CD4-positive, CD25-positive, alpha-beta regulatory T cell (primary cell): ENCODE data around the gene EVL. TPM values are rescaled to one million over a fixed set of nuclear protein-coding genes. Genes with fewer than 3 reads are reported as not detected.

Experiments used
- ATAC-seq, 2 donors: fragments of 150-1000 bp; cut with Tn5 transposase; one replicate each; pipeline ENCODE4 v1.10.0; 2021; ENCODE audit warnings: low read depth in 2 of 2, moderate number of reproducible peaks in 2 of 2, moderate library complexity in 1 of 2
- DNase-seq, 3 donors: peaks; one replicate each; pipeline versions ENCODE4 v3.0.0 to v3.0.0-alpha.2; 2012 to 2022; ENCODE audit warnings: mixed read lengths in 1 of 3
- H3K27ac ChIP-seq: one replicate; pipeline ENCODE4 v1.7.0; 2013; ENCODE audit warnings: mild to moderate bottlenecking, low read length; ENCODE audit not compliant: insufficient read depth, poor library complexity, severe bottlenecking
- H3K27me3 ChIP-seq: one replicate; pipeline ENCODE4 v1.7.0; 2013; ENCODE audit warnings: low read length; ENCODE audit not compliant: control insufficient read depth, insufficient read depth
- H3K36me3 ChIP-seq: one replicate; pipeline ENCODE4 v1.7.0; 2013; ENCODE audit warnings: mild to moderate bottlenecking, low read length, moderate library complexity; ENCODE audit not compliant: control insufficient read depth, insufficient read depth
- H3K4me1 ChIP-seq: 2 replicates; pipeline ENCODE4 v1.7.0; 2013; ENCODE audit warnings: mild to moderate bottlenecking, low read length; ENCODE audit not compliant: insufficient read depth, control insufficient read depth, poor library complexity, severe bottlenecking
- H3K4me3 ChIP-seq: one replicate; pipeline ENCODE4 v1.7.0; 2013; ENCODE audit warnings: low read depth, mild to moderate bottlenecking, low read length, moderate library complexity
- H3K9me3 ChIP-seq, 2 experiments: 1 replicate in 1 of 2; 2 replicates in 1 of 2; pipeline ENCODE4 v1.7.0; 2013; ENCODE audit warnings: low read length in 2 of 2, mild to moderate bottlenecking in 1 of 2, moderate library complexity in 1 of 2; ENCODE audit not compliant: control insufficient read depth in 2 of 2
- H3K27ac Mint-ChIP-seq, 3 donors: one replicate each; pipeline ENCODE4 v1.8.0; 2020 to 2022; ENCODE audit warnings: mild to moderate bottlenecking in 3 of 3, mixed read lengths in 3 of 3, moderate library complexity in 2 of 3
- H3K27me3 Mint-ChIP-seq: one replicate; pipeline ENCODE4 v1.8.0; 2022; ENCODE audit warnings: mild to moderate bottlenecking, mixed read lengths
- H3K36me3 Mint-ChIP-seq: one replicate; pipeline ENCODE4 v1.8.0; 2020; ENCODE audit warnings: mixed read lengths
- H3K4me1 Mint-ChIP-seq, 4 donors: one replicate each; pipeline ENCODE4 v1.8.0; 2020 to 2022; ENCODE audit warnings: mixed read lengths in 4 of 4, mild to moderate bottlenecking in 1 of 4
- H3K4me3 Mint-ChIP-seq, 4 donors: one replicate each; pipeline ENCODE4 v1.8.0; 2020 to 2022; ENCODE audit warnings: mild to moderate bottlenecking in 4 of 4, mixed read lengths in 4 of 4, moderate library complexity in 3 of 4
- H3K9me3 Mint-ChIP-seq, 7 donors: one replicate each; pipeline ENCODE4 v1.8.0; 2020 to 2022; ENCODE audit warnings: mixed read lengths in 7 of 7, mild to moderate bottlenecking in 3 of 7, moderate library complexity in 2 of 7
- polyA plus RNA-seq, 4 donors: library from polyadenylated mRNA; unstranded; fragments of 300-500 nt; fragmentation: Illumina TruSeq; gene quantifications; one replicate each; pipeline ENCODE4 v1.2.3, GENCODE V29; 2021
- total RNA-seq: library from RNA; stranded (reverse); gene quantifications from one replicate; pipeline ENCODE4 v1.2.3, GENCODE V29; 2022

EVL gene
- total and polyA plus RNA-seq, 5 donors from 2014 or later = 118 to 1,219 (median 140) TPM

DNA sequence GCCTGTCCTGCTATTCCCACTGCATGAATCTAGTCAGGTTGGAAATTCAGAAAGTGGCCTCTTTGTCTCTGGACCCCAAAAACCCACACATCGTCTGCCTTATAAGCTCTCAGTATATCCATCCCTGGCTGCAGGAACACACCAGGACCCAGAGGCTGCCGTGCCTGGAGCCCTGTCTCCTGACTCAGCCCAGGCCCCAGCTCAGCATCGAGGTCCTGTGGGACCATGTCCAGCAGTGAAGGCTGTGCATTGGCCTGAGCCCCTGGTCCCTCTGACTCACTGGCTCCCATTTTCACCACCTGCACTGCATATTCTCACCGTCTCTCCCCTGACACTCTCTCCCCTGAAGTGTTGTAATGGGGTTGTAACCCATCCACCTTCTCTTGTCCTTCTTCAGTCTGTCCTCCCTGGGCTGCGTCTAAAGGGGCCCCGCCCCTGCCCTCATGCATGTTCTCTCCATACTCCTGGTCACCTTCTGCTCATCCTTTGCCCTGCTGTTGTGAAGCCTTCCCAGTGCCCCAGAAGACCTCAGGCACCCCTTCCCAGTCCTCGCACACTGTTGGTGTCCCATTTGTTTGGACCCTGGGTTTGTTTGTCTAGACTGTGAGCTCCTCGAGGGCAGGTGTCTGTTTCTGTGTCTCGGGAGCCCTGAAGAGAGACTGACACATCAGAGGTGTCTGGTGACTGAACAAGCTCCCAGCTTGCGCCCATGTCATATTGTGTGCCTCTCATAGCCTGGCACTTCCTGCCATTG lies 43.8 kb downstream of the EVL start:
- Histone ChIP-seq H3K36me3 (peaks cover 92% of the 10 kb centered on the region), H3K4me1 (peaks cover 60% of the 10 kb centered on the region)

DNA sequence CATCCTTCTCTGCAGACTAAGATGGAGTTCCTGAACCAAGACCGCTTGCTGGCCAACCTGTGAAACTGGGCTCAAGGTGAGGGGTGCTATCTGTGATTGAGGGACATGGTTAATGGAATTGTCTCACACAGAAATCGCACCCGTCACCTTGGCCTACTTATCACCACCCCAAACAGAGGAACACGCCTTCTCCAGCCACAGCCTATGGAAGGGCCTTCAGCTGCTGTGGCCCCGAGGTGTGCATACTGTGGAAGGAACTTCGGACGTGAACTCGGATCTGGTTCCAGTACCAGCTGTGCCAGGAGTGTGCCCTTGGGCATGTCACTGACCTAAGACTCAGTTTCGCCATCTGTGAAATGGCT lies 44.4 kb downstream of the EVL start:
- peaks cover 39% of the 10 kb centered on the region for H3K36me3 Mint-ChIP-seq
- peak overlapping the region in 2 of 3 donors; percentile 88 to 99 for H3K27ac Mint-ChIP-seq
- H3K4me3 Mint-ChIP-seq = peak overlapping the region in 2 of 4 donors; percentile 33 to 63

More for the DNA sequence above, 43.8 kb downstream of the EVL start:
- ATAC-seq = no peak
- peaks cover 26 to 86% (median 60%) of the 10 kb centered on the region in 4 donors for H3K4me1 Mint-ChIP-seq
- no peaks in the 10 kb centered on the region for H3K27me3 ChIP-seq
- DNase-seq = no peak
- no peaks in the 10 kb centered on the region for H3K9me3 ChIP-seq
- peaks cover 45% of the 10 kb centered on the region for H3K36me3 Mint-ChIP-seq
- peak overlapping the region in 2 of 4 donors; percentile 33 to 63 for H3K4me3 Mint-ChIP-seq
- H3K27ac ChIP-seq = peak overlapping the region; percentile 79
- H3K4me3 ChIP-seq = no peak overlapping the region
- peak overlapping the region; percentile 88 to 99 (median 97) for H3K27ac Mint-ChIP-seq
- H3K27me3 Mint-ChIP-seq = no peaks in the 10 kb centered on the region
- H3K9me3 Mint-ChIP-seq = no peaks in the 10 kb centered on the region

DNA sequence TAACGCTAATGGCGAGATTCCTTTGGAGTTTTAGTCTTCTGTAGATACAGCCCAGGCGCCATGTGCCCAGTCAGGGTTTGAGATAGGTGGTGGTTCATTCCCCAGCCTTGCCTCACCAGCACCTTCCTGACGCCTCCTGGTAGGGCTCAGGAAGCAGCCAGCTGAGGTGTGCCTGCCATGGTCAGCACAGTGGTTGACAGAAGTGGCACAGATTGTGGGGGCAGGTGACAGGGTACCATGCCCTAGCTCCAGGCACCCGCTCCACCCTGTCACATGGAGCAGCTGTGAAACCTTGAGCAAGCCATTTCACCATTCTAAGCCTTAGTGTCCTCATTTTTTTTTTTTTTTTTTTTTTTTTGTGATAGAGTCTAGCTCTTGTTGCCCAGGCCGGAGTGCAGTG lies 45.6 kb downstream of the EVL start:
- Mint-ChIP-seq H3K36me3 (peaks cover 38% of the 10 kb centered on the region), H3K4me3 (no peak overlapping the region), H3K4me1 (peaks cover 19 to 75% (median 47%) of the 10 kb centered on the region in 4 donors), H3K9me3 (no peaks in the 10 kb centered on the region), H3K27me3 (no peaks in the 10 kb centered on the region), H3K27ac (peak overlapping the region in 1 of 3 donors; percentile 83)
- H3K27me3 ChIP-seq = no peaks in the 10 kb centered on the region
- H3K9me3 ChIP-seq = no peaks in the 10 kb centered on the region
- no peak for ATAC-seq
- DNase-seq = no peak
- H3K4me3 ChIP-seq = no peak overlapping the region
- peaks cover 92% of the 10 kb centered on the region for H3K36me3 ChIP-seq
- no peak overlapping the region for H3K27ac ChIP-seq
- H3K4me1 ChIP-seq = peaks cover 42% of the 10 kb centered on the region

More for the DNA sequence above, 44.4 kb downstream of the EVL start:
- H3K27me3 ChIP-seq = no peaks in the 10 kb centered on the region
- no peaks in the 10 kb centered on the region for H3K9me3 Mint-ChIP-seq
- ATAC-seq = no peak
- no peak overlapping the region for H3K4me3 ChIP-seq
- DNase-seq = no peak
- no peaks in the 10 kb centered on the region for H3K9me3 ChIP-seq
- peaks cover 92% of the 10 kb centered on the region for H3K36me3 ChIP-seq
- H3K27ac ChIP-seq = no peak overlapping the region
- H3K27me3 Mint-ChIP-seq = no peaks in the 10 kb centered on the region
- peaks cover 21 to 80% (median 54%) of the 10 kb centered on the region in 4 donors for H3K4me1 Mint-ChIP-seq
- peaks cover 54% of the 10 kb centered on the region for H3K4me1 ChIP-seq

DNA sequence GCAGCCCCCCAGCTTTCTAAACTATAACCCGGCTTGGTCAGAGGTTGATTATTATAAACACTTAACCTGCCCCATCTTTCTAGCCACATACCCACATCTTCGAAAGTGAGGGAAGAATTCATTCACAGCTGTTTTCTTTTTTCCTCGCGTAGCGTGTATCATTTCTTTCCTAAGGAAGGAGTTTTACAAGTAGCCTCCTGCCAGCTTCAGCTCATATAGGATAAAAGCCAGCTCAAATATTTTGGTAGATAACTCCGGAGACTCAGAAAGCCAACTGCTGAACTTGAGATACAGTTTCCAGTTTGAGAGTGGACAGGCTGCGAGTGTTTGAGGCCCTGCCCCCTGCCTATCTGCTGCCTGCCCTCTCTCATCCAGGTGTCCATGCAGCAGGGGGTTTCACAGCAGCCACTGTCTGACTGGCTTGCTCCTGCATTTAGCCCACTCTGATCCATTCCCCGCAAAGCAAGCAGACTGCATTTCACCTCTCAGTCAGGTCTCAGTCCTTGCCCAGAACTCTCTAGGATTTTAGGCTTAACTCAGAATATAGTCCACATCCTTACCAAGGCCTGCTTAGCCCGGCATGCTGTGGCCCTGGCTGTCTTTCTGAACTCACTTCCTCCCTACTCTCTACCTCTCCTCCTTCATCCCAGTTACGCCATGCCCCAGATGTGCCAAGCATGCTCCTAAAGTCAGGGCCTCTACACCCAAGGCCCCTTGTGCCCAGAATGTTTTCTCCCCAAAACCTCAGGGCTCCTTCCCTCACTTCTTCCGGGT lies 46.9 kb downstream of the EVL start:
- Mint-ChIP-seq H3K36me3 (peaks cover 34% of the 10 kb centered on the region), H3K4me1 (peaks cover 11 to 70% (median 37%) of the 10 kb centered on the region in 4 donors), H3K4me3 (no peak overlapping the region), H3K27me3 (no peaks in the 10 kb centered on the region), H3K9me3 (no peaks in the 10 kb centered on the region), H3K27ac (peak overlapping the region; percentile 63 to 83 (median 71))
- Histone ChIP-seq H3K27ac (peak overlapping the region; percentile 15), H3K4me1 (peaks cover 29% of the 10 kb centered on the region), H3K9me3 (no peaks in the 10 kb centered on the region), H3K36me3 (peaks cover 92% of the 10 kb centered on the region), H3K27me3 (no peaks in the 10 kb centered on the region), H3K4me3 (no peak overlapping the region)
- no peak for DNase-seq
- ATAC-seq = no peak

DNA sequence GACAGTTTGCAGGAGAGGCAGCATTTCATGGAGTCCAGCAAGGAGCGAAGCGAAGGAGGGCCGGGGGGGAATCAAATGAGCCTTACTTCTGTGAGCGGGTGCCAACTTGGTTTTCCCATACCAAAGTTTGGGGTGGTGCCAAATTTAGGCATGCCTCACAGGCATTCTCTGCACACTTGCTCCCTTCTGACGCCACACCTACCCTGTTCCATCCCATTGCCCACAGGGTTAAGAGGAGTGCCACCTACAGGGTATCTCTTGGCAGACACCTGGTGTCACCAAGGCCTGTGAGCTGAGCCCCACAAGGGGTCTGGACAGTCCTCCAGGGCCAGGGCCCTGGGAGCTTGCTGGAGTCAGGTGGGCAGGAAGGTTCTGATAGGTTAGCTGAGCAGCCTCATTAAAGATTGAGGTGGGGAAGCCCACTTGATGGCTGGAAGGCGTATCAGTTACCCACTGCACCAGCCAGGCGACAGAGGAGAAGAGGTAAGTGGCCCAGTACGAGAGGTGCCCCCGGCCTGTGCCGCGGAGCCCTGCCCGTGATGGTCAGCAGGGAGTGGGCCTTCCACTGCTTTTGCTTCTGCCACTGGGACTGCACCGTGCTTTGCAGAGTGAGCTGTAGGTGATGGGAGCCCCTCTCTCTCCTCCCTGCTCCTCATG lies 49.0 kb downstream of the EVL start:
- no peaks in the 10 kb centered on the region for H3K9me3 Mint-ChIP-seq
- Histone ChIP-seq H3K9me3 (no peaks in the 10 kb centered on the region), H3K4me3 (no peak overlapping the region), H3K36me3 (peaks cover 97% of the 10 kb centered on the region), H3K4me1 (peaks cover 9% of the 10 kb centered on the region), H3K27me3 (no peaks in the 10 kb centered on the region), H3K27ac (no peak overlapping the region)
- H3K27me3 Mint-ChIP-seq = no peaks in the 10 kb centered on the region
- H3K4me3 Mint-ChIP-seq = no peak overlapping the region
- peaks cover 4 to 68% (median 26%) of the 10 kb centered on the region in 4 donors for H3K4me1 Mint-ChIP-seq
- ATAC-seq (no peak), DNase-seq (no peak)
- H3K27ac Mint-ChIP-seq = peak overlapping the region in 1 of 3 donors; percentile 68
- H3K36me3 Mint-ChIP-seq = peaks cover 32% of the 10 kb centered on the region

DNA sequence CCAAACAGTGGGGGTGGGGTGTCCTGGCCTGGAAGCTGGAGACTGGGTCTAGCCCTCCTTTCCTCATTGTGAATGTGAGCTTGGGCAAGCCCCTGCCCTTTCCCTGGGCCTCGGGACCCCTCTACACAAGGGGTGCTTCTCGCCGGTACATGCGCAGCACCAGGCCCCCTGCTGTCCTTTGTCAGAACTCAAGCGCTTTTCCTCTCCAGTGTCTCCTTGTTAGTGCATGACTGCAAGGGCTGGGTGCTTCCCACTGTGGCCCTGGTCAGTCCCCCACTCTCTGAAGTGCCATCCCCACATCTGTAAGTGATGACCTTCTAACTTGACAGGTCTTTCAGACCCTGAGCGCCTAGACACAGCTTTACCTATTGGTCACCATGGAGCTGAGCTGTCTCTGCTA lies 50.0 kb downstream of the EVL start:
- H3K36me3 ChIP-seq = peaks cover 97% of the 10 kb centered on the region
- no peaks in the 10 kb centered on the region for H3K27me3 ChIP-seq
- ATAC-seq (no peak), DNase-seq (no peak)
- Mint-ChIP-seq H3K36me3 (peaks cover 34% of the 10 kb centered on the region), H3K4me3 (no peak overlapping the region), H3K27me3 (no peaks in the 10 kb centered on the region), H3K9me3 (no peaks in the 10 kb centered on the region), H3K4me1 (peaks cover 4 to 63% (median 24%) of the 10 kb centered on the region in 4 donors), H3K27ac (no peak overlapping the region)
- no peaks in the 10 kb centered on the region for H3K9me3 ChIP-seq
- H3K4me1 ChIP-seq = peaks cover 9% of the 10 kb centered on the region
- no peak overlapping the region for H3K27ac ChIP-seq
- no peak overlapping the region for H3K4me3 ChIP-seq

DNA sequence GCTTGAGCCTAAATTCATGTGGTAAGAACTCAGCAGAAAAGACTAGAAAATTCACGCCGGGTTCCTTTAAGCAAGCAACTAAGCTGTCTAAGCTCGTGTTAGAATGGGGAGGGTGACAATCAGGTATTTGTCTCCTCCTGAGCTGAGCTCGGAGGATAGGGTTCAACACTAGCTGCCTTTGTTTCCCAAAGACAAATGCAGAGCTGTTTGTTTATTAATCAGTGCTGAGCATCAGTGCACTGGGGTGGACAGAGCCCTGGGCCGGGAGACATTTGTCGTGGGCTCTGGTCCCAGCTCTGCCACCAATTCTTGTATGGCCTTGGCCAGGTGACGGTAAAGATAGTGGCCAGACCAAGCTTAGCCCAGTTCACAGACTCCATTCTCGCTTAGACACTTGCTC lies 50.5 kb downstream of the EVL start:
- Mint-ChIP-seq H3K4me3 (no peak overlapping the region), H3K9me3 (no peaks in the 10 kb centered on the region), H3K27me3 (no peaks in the 10 kb centered on the region), H3K36me3 (peaks cover 38% of the 10 kb centered on the region), H3K27ac (peak overlapping the region in 1 of 3 donors; percentile 89), H3K4me1 (peaks cover 4 to 63% (median 24%) of the 10 kb centered on the region in 4 donors)
- no peak for DNase-seq
- no peak overlapping the region for H3K4me3 ChIP-seq
- H3K9me3 ChIP-seq = no peaks in the 10 kb centered on the region
- peak overlapping the region; percentile 0 for H3K27ac ChIP-seq
- peaks cover 9% of the 10 kb centered on the region for H3K4me1 ChIP-seq
- ATAC-seq = no peak
- no peaks in the 10 kb centered on the region for H3K27me3 ChIP-seq
- peaks cover 97% of the 10 kb centered on the region for H3K36me3 ChIP-seq
